GM18907 (cell line): ENCODE results near the gene OR2F2.

ENCODE experiments used
- ATAC-seq: cut with Tn5 transposase; IDR thresholded peaks from one replicate; pipeline ENCODE4 v1.9.1; 2021; ENCODE audit warnings: mild to moderate bottlenecking, moderate library complexity; ENCODE audit not compliant: unreplicated experiment

Gene OR2F2

GRCh38 chr7:143975617-143976016 lies 40.6 kb downstream of the OR2F2 start:
- ATAC-seq: no peak

- ATAC-seq: no peak
These were observed 43.6 kb downstream of the OR2F2 start for GRCh38 chr7:143978585-143978984.

GRCh38 chr7:143979359-143979758 lies 44.3 kb downstream of the OR2F2 start:
- ATAC-seq: no peak

GRCh38 chr7:143979998-143980397 lies 45.0 kb downstream of the OR2F2 start:
- ATAC-seq: no peak

GRCh38 chr7:143980746-143981510 lies 45.9 kb downstream of the OR2F2 start:
- no peak for ATAC-seq

GRCh38 chr7:143983960-143984359 lies 48.9 kb downstream of the OR2F2 start:
- ATAC-seq: no peak
